PC-9 (cell line): ENCODE results near the gene DOCK3. TPM values are rescaled to one million over a fixed set of nuclear protein-coding genes. Genes with fewer than 3 reads are reported as not detected.

Source experiments
- BruUV-seq: library from RNA; stranded (reverse); fragments of 400-500 nt; replicated peaks from 2 replicates; lab custom pipeline; 2021; lab: Mats Ljungman, UMichigan
- CTCF ChIA-PET: fragments of 300-600 bp; sonication (Branson Sonifier 250); formaldehyde crosslinking; loops from one replicate; lab custom pipeline; 2022; ENCODE audit warnings: antibody characterized with exemption; lab: Charles Lee
- POLR2A ChIA-PET: fragments of 300-600 bp; sonication (Branson Sonifier 250); formaldehyde crosslinking; loops from one replicate; lab custom pipeline; 2022; ENCODE audit warnings: antibody characterized with exemption; ENCODE audit not compliant: unreplicated experiment; lab: Charles Lee
- DNase-seq, 2 experiments: peaks; one replicate each; pipeline versions ENCODE4 v3.0.0 to v3.0.0-alpha.2; 2015 to 2022; ENCODE audit warnings: mixed read lengths in 1 of 2
- H2AFZ ChIP-seq: fragments of 200-600 bp; sonication (generic); 2 replicates; pipeline ENCODE4 v1.8.1; 2017; ENCODE audit warnings: antibody characterized with exemption
- H3F3A ChIP-seq: fragments of 200-600 bp; sonication (generic); 2 replicates; pipeline ENCODE4 v1.8.1; 2017; ENCODE audit warnings: antibody characterized with exemption, mild to moderate bottlenecking, low read depth; ENCODE audit not compliant: insufficient read depth
- H3K27ac ChIP-seq: fragments of 200-600 bp; sonication (generic); 2 replicates; pipeline ENCODE4 v1.6.1; 2016; ENCODE audit warnings: mixed run types
- H3K27me3 ChIP-seq: fragments of 200-600 bp; sonication (generic); 2 replicates; pipeline ENCODE4 v1.6.1; 2016; ENCODE audit warnings: low read depth, mixed run types; ENCODE audit not compliant: insufficient read depth
- H3K36me3 ChIP-seq: fragments of 200-600 bp; sonication (generic); 2 replicates; pipeline ENCODE4 v1.6.1; 2016; ENCODE audit warnings: low read depth, mixed run types
- H3K4me1 ChIP-seq: fragments of 200-600 bp; sonication (generic); replicated peaks from 2 replicates; pipeline ENCODE4 v1.6.1; 2016; ENCODE audit warnings: mixed run types; ENCODE audit not compliant: insufficient read depth
- H3K4me2 ChIP-seq: fragments of 200-600 bp; sonication (generic); 2 replicates; pipeline ENCODE4 v1.6.1; 2017; ENCODE audit warnings: mixed run types
- H3K4me3 ChIP-seq: fragments of 200-600 bp; sonication (generic); 2 replicates; pipeline ENCODE4 v1.6.1; 2016; ENCODE audit warnings: mixed run types
- H3K79me2 ChIP-seq: fragments of 200-600 bp; sonication (generic); 2 replicates; pipeline ENCODE4 v1.6.1; 2017; ENCODE audit warnings: low read depth, mixed run types
- H3K9me2 ChIP-seq: fragments of 200-600 bp; sonication (generic); 2 replicates; pipeline ENCODE4 v1.8.1; 2017; ENCODE audit warnings: mild to moderate bottlenecking; ENCODE audit not compliant: insufficient read depth
- H3K9me3 ChIP-seq: fragments of 200-600 bp; sonication (generic); 2 replicates; pipeline ENCODE4 v1.8.1; 2016; ENCODE audit warnings: low read depth; ENCODE audit not compliant: insufficient read depth
- H4K20me1 ChIP-seq: fragments of 200-600 bp; sonication (generic); 2 replicates; pipeline ENCODE4 v1.8.1; 2017; ENCODE audit not compliant: insufficient read depth
- EZH2 ChIP-seq: fragments of 200-600 bp; sonication (generic); IDR thresholded peaks from 2 replicates; pipeline ENCODE4 v1.8.0; 2017; ENCODE audit warnings: antibody characterized with exemption, low read depth
- intact Hi-C: fragments of 100-400 bp; cut with micrococcal nuclease; formaldehyde crosslinking; loops from one replicate; pipeline ENCODE4 v1.10.0; 2022; ENCODE audit not compliant: unreplicated experiment
- total RNA-seq: library from RNA; stranded (reverse); gene quantifications from 2 replicates; pipeline ENCODE4 v1.2.3, GENCODE V29; 2021
- TF ChIP-seq, protein P1 (sequence below): fragments of 200-600 bp; sonication (generic); conservative IDR thresholded peaks from 2 replicates; pipeline ENCODE4 v1.6.1; 2017; ENCODE audit warnings: mixed run types, antibody characterized with exemption, mild to moderate bottlenecking, moderate library complexity

DOCK3 gene
- total RNA-seq, 1 experiment from 2014 or later = 16.9 TPM

DNA sequence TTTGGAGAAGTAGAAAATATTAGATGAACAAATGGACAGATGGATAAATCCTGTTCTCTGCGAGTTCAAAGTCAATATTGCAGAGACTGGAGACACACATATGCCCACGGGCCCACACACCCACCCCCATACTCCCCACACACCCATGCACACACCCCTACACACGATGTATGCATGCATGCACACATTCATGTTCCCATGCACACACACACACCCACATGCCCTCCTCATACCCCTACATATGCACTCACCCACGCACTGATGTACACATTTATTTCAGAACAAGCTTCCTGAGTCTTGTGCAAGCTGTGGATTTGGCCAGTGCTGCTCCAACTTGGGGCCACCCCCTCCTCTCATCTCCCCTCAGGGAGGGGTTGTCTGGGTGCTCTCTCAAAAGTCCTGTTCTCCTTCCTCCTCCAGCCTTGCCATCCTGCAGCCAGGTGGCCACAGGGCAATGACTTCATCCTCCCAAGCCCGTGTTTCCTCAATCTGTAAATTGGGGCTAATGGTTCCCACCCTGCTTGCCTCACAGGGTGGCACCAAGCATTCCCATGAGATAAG, 41.4 kb upstream of the DOCK3 start:
- H3K4me3 ChIP-seq = no peak overlapping the region
- no TSS peak for BruUV-seq
- intact Hi-C loops = no loop called here
- DNase-seq = peak in 1 of 2 experiments; percentile 62
- peaks cover 17% of the 10 kb centered on the region; the same call in 1 of the 2 replicates for H3F3A ChIP-seq
- no peaks in the 10 kb centered on the region for H3K27me3 ChIP-seq
- H3K4me1 ChIP-seq = peaks cover 48% of the 10 kb centered on the region
- H2AFZ ChIP-seq = no peak overlapping the region
- no peaks in the 10 kb centered on the region for H3K9me3 ChIP-seq
- H3K9me2 ChIP-seq = no peaks in the 10 kb centered on the region
- H4K20me1 ChIP-seq = no peaks in the 10 kb centered on the region
- H3K36me3 ChIP-seq = no peaks in the 10 kb centered on the region
- H3K79me2 ChIP-seq = peaks cover 63% of the 10 kb centered on the region
- ChIA-PET CTCF (no interaction called here), POLR2A (no interaction called here)
- TF ChIP-seq, protein P1, sequence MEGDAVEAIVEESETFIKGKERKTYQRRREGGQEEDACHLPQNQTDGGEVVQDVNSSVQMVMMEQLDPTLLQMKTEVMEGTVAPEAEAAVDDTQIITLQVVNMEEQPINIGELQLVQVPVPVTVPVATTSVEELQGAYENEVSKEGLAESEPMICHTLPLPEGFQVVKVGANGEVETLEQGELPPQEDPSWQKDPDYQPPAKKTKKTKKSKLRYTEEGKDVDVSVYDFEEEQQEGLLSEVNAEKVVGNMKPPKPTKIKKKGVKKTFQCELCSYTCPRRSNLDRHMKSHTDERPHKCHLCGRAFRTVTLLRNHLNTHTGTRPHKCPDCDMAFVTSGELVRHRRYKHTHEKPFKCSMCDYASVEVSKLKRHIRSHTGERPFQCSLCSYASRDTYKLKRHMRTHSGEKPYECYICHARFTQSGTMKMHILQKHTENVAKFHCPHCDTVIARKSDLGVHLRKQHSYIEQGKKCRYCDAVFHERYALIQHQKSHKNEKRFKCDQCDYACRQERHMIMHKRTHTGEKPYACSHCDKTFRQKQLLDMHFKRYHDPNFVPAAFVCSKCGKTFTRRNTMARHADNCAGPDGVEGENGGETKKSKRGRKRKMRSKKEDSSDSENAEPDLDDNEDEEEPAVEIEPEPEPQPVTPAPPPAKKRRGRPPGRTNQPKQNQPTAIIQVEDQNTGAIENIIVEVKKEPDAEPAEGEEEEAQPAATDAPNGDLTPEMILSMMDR = no peak
- TF ChIP-seq EZH2 = no peak
- 0 out of 2 replicates have a peak overlapping the region, but pooled peaks have one; percentile 51 for H3K4me2 ChIP-seq
- H3K27ac ChIP-seq = no peak overlapping the region

DNA sequence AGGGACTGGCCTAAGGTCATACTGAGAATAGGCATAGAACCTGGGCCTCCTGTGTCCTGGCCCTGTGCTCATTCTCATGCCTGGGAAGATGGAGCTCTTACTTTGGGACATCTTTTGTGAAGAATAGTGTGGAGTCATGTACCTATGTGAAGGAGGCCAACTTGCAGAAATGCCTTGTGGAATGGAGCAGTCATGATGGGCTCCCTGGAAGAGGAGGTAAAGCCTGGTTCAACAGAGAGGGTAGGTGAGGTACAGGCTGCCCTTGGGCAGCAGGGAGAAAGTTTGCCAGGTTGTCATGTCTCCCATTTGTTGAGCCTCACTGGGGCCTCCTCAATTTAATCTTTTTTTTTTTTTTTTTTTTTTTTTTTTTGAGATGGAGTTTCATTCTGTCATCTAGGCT, 39.7 kb upstream of the DOCK3 start:
- no peaks in the 10 kb centered on the region for H3K27me3 ChIP-seq
- DNase-seq = no peak
- H3K9me3 ChIP-seq = no peaks in the 10 kb centered on the region
- peaks cover 38% of the 10 kb centered on the region for H3K4me1 ChIP-seq
- intact Hi-C loops = no loop called here
- H4K20me1 ChIP-seq = peaks cover 6% of the 10 kb centered on the region; the same call in 1 of the 2 replicates
- H3K4me2 ChIP-seq = no peak overlapping the region
- H3K79me2 ChIP-seq = peaks cover 45% of the 10 kb centered on the region
- H2AFZ ChIP-seq = no peak overlapping the region
- H3K27ac ChIP-seq = no peak overlapping the region
- no peaks in the 10 kb centered on the region for H3K36me3 ChIP-seq
- H3K9me2 ChIP-seq = no peaks in the 10 kb centered on the region
- POLR2A ChIA-PET = no interaction called here
- CTCF ChIA-PET = no interaction called here
- no peak overlapping the region for H3K4me3 ChIP-seq
- BruUV-seq = no TSS peak
- H3F3A ChIP-seq = peaks cover 17% of the 10 kb centered on the region; the same call in 1 of the 2 replicates
- TF ChIP-seq EZH2 = no peak
- TF ChIP-seq, protein P1 = no peak

DNA sequence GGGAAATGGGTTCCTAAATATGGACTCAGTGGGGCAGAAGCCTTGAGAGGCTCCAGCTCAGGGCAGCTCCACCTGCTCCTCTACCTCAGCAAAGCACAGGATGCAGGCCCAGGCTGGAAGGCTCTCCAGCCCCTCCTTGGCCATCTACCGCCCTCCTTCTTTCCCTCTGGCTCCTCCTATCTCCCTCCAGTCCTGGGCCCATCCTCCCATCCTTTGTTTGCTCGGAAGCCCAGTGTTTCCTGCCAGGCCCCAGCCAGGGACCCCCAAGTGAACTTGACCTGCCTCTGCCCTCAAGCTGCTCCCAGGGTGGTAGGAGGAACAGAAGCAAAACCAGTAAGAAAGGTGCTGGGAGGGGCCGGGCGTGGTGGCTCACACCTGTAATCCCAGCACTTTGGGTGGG, 37.7 kb upstream of the DOCK3 start:
- CTCF ChIA-PET = no interaction called here
- H3K4me3 ChIP-seq = no peak overlapping the region
- intact Hi-C loops = no loop called here
- POLR2A ChIA-PET = no interaction called here
- peaks cover 9% of the 10 kb centered on the region; the same call in 1 of the 2 replicates for H3F3A ChIP-seq
- no TSS peak for BruUV-seq
- no peaks in the 10 kb centered on the region for H3K27me3 ChIP-seq
- H3K4me2 ChIP-seq = no peak overlapping the region
- no peak overlapping the region for H3K27ac ChIP-seq
- TF ChIP-seq EZH2 = no peak
- TF ChIP-seq, protein P1 = no peak
- no peak for DNase-seq
- H4K20me1 ChIP-seq = peaks cover 6% of the 10 kb centered on the region; the same call in 1 of the 2 replicates
- H3K9me3 ChIP-seq = no peaks in the 10 kb centered on the region
- H3K9me2 ChIP-seq = no peaks in the 10 kb centered on the region
- no peak overlapping the region for H2AFZ ChIP-seq
- no peaks in the 10 kb centered on the region for H3K36me3 ChIP-seq
- H3K79me2 ChIP-seq = peaks cover 27% of the 10 kb centered on the region; the same call in 1 of the 2 replicates
- peaks cover 19% of the 10 kb centered on the region for H3K4me1 ChIP-seq
